ENCODE measurements around the gene BAZ1A.
A peak's percentile ranks its signal among the peaks of the same experiment; 100 is the strongest.
"Not testable (repeated sequence)": the region's sequence is repeated elsewhere in the genome, so short reads cannot be mapped to it uniquely, and the experiment has no call there.

The BAZ1A gene

GRCh38 chr14:34824256-34824655 is 50.9 kb downstream of the BAZ1A start:
- no peak overlapping the region for H2AFZ ChIP-seq (ENCODE audit: low read length, unreplicated experiment)
- no peak overlapping the region for H3K4me3 ChIP-seq (ENCODE audit: low read depth, low read length)
- peaks cover 9% of the 10 kb centered on the region for H3K4me1 ChIP-seq (ENCODE audit: control insufficient read depth, insufficient read depth, low read length, unreplicated experiment)
- H3K36me3 ChIP-seq (ENCODE audit: insufficient read depth, low read length) = peaks cover 21% of the 10 kb centered on the region; the same call in 1 of the 2 replicates
- H3K27ac ChIP-seq (ENCODE audit: low read depth, low read length) = no peak overlapping the region
- peaks cover 3% of the 10 kb centered on the region for H3K79me2 ChIP-seq (ENCODE audit: control insufficient read depth, insufficient read depth, low read length, unreplicated experiment)
- no peaks in the 10 kb centered on the region for H3K27me3 ChIP-seq (ENCODE audit: insufficient read depth, low read length)

- Histone ChIP-seq H3K36me3 (ENCODE audit: insufficient read depth, low read length) (peaks cover 18% of the 10 kb centered on the region), H3K4me1 (ENCODE audit: control insufficient read depth, insufficient read depth, low read length, unreplicated experiment) (no peaks in the 10 kb centered on the region), H2AFZ (ENCODE audit: low read length, unreplicated experiment) (no peak overlapping the region), H3K27ac (ENCODE audit: low read depth, low read length) (no peak overlapping the region), H3K79me2 (ENCODE audit: control insufficient read depth, insufficient read depth, low read length, unreplicated experiment) (peaks cover 4% of the 10 kb centered on the region), H3K27me3 (ENCODE audit: insufficient read depth, low read length) (no peaks in the 10 kb centered on the region), H3K4me3 (ENCODE audit: low read depth, low read length) (no peak overlapping the region)
Measured at GRCh38 chr14:34817768-34818167, 57.4 kb downstream of the BAZ1A start.

- Histone ChIP-seq H3K27ac (ENCODE audit: low read depth, low read length) (no peak overlapping the region), H3K4me3 (ENCODE audit: low read depth, low read length) (no peak overlapping the region), H3K4me1 (ENCODE audit: control insufficient read depth, insufficient read depth, low read length, unreplicated experiment) (no peaks in the 10 kb centered on the region), H3K36me3 (ENCODE audit: insufficient read depth, low read length) (peaks cover 34% of the 10 kb centered on the region), H3K27me3 (ENCODE audit: insufficient read depth, low read length) (no peaks in the 10 kb centered on the region), H3K79me2 (ENCODE audit: control insufficient read depth, insufficient read depth, low read length, unreplicated experiment) (no peaks in the 10 kb centered on the region), H2AFZ (ENCODE audit: low read length, unreplicated experiment) (no peak overlapping the region)
Measured at GRCh38 chr14:34810028-34810427, 65.1 kb downstream of the BAZ1A start.

- H3K79me2 ChIP-seq (ENCODE audit: control insufficient read depth, insufficient read depth, low read length, unreplicated experiment) = no peaks in the 10 kb centered on the region
- H2AFZ ChIP-seq (ENCODE audit: low read length, unreplicated experiment) = no peak overlapping the region
- H3K27ac ChIP-seq (ENCODE audit: low read depth, low read length) = no peak overlapping the region
- H3K4me1 ChIP-seq (ENCODE audit: control insufficient read depth, insufficient read depth, low read length, unreplicated experiment) = no peaks in the 10 kb centered on the region
- H3K27me3 ChIP-seq (ENCODE audit: insufficient read depth, low read length) = no peaks in the 10 kb centered on the region
- peaks cover 53% of the 10 kb centered on the region for H3K36me3 ChIP-seq (ENCODE audit: insufficient read depth, low read length)
- H3K4me3 ChIP-seq (ENCODE audit: low read depth, low read length) = no peak overlapping the region
Measured at GRCh38 chr14:34806257-34806656, 68.9 kb downstream of the BAZ1A start.

GRCh38 chr14:34804933-34805332 is 70.2 kb downstream of the BAZ1A start:
- no peaks in the 10 kb centered on the region for H3K79me2 ChIP-seq (ENCODE audit: control insufficient read depth, insufficient read depth, low read length, unreplicated experiment)
- H3K27ac ChIP-seq (ENCODE audit: low read depth, low read length) = no peak overlapping the region
- H3K36me3 ChIP-seq (ENCODE audit: insufficient read depth, low read length) = peaks cover 46% of the 10 kb centered on the region
- no peaks in the 10 kb centered on the region for H3K27me3 ChIP-seq (ENCODE audit: insufficient read depth, low read length)
- H2AFZ ChIP-seq (ENCODE audit: low read length, unreplicated experiment) = no peak overlapping the region
- H3K4me3 ChIP-seq (ENCODE audit: low read depth, low read length) = no peak overlapping the region
- H3K4me1 ChIP-seq (ENCODE audit: control insufficient read depth, insufficient read depth, low read length, unreplicated experiment) = no peaks in the 10 kb centered on the region

- not testable (repeated sequence) for H3K27me3 ChIP-seq (ENCODE audit: insufficient read depth, low read length); H3K4me3 ChIP-seq (ENCODE audit: low read depth, low read length); H2AFZ ChIP-seq (ENCODE audit: low read length, unreplicated experiment); H3K27ac ChIP-seq (ENCODE audit: low read depth, low read length); H3K79me2 ChIP-seq (ENCODE audit: control insufficient read depth, insufficient read depth, low read length, unreplicated experiment)
- peaks cover 21% of the 10 kb centered on the region for H3K4me1 ChIP-seq (ENCODE audit: control insufficient read depth, insufficient read depth, low read length, unreplicated experiment)
- peaks cover 33% of the 10 kb centered on the region for H3K36me3 ChIP-seq (ENCODE audit: insufficient read depth, low read length)
Measured at GRCh38 chr14:34798861-34799260, 76.3 kb downstream of the BAZ1A start.

GRCh38 chr14:34797747-34798583 is 77.2 kb downstream of the BAZ1A start:
- Histone ChIP-seq H3K36me3 (ENCODE audit: insufficient read depth, low read length) (peaks cover 33% of the 10 kb centered on the region), H3K27ac (ENCODE audit: low read depth, low read length) (no peak overlapping the region), H2AFZ (ENCODE audit: low read length, unreplicated experiment) (no peak overlapping the region)

GRCh38 chr14:34796902-34797301 is 78.3 kb downstream of the BAZ1A start:
- Histone ChIP-seq H2AFZ (ENCODE audit: low read length, unreplicated experiment) (no peak overlapping the region), H3K27ac (ENCODE audit: low read depth, low read length) (no peak overlapping the region), H3K4me1 (ENCODE audit: control insufficient read depth, insufficient read depth, low read length, unreplicated experiment) (peaks cover 21% of the 10 kb centered on the region), H3K27me3 (ENCODE audit: insufficient read depth, low read length) (no peaks in the 10 kb centered on the region), H3K4me3 (ENCODE audit: low read depth, low read length) (no peak overlapping the region), H3K79me2 (ENCODE audit: control insufficient read depth, insufficient read depth, low read length, unreplicated experiment) (no peaks in the 10 kb centered on the region), H3K36me3 (ENCODE audit: insufficient read depth, low read length) (peaks cover 33% of the 10 kb centered on the region)

More at GRCh38 chr14:34797747-34798583, 77.2 kb downstream of the BAZ1A start:
- H3K27me3 ChIP-seq (ENCODE audit: insufficient read depth, low read length) = no peaks in the 10 kb centered on the region
- no peaks in the 10 kb centered on the region for H3K79me2 ChIP-seq (ENCODE audit: control insufficient read depth, insufficient read depth, low read length, unreplicated experiment)
- peaks cover 21% of the 10 kb centered on the region for H3K4me1 ChIP-seq (ENCODE audit: control insufficient read depth, insufficient read depth, low read length, unreplicated experiment)
- no peak overlapping the region for H3K4me3 ChIP-seq (ENCODE audit: low read depth, low read length)

GRCh38 chr14:34794941-34795340 is 80.2 kb downstream of the BAZ1A start:
- peaks cover 21% of the 10 kb centered on the region for H3K4me1 ChIP-seq (ENCODE audit: control insufficient read depth, insufficient read depth, low read length, unreplicated experiment)
- H3K36me3 ChIP-seq (ENCODE audit: insufficient read depth, low read length) = peaks cover 41% of the 10 kb centered on the region
- no peak overlapping the region for H3K4me3 ChIP-seq (ENCODE audit: low read depth, low read length)
- H3K79me2 ChIP-seq (ENCODE audit: control insufficient read depth, insufficient read depth, low read length, unreplicated experiment) = no peaks in the 10 kb centered on the region
- H3K27me3 ChIP-seq (ENCODE audit: insufficient read depth, low read length) = no peaks in the 10 kb centered on the region
- no peak overlapping the region for H2AFZ ChIP-seq (ENCODE audit: low read length, unreplicated experiment)
- peak overlapping the region; percentile 59 for H3K27ac ChIP-seq (ENCODE audit: low read depth, low read length)

GRCh38 chr14:34794217-34794616 is 80.9 kb downstream of the BAZ1A start:
- H3K4me3 ChIP-seq (ENCODE audit: low read depth, low read length) = no peak overlapping the region
- H2AFZ ChIP-seq (ENCODE audit: low read length, unreplicated experiment) = no peak overlapping the region
- H3K27me3 ChIP-seq (ENCODE audit: insufficient read depth, low read length) = no peaks in the 10 kb centered on the region
- peaks cover 40% of the 10 kb centered on the region for H3K36me3 ChIP-seq (ENCODE audit: insufficient read depth, low read length)
- peaks cover 21% of the 10 kb centered on the region for H3K4me1 ChIP-seq (ENCODE audit: control insufficient read depth, insufficient read depth, low read length, unreplicated experiment)
- no peaks in the 10 kb centered on the region for H3K79me2 ChIP-seq (ENCODE audit: control insufficient read depth, insufficient read depth, low read length, unreplicated experiment)
- peak overlapping the region; percentile 59 for H3K27ac ChIP-seq (ENCODE audit: low read depth, low read length)

GRCh38 chr14:34792598-34792997 is 82.6 kb downstream of the BAZ1A start:
- Histone ChIP-seq H2AFZ (ENCODE audit: low read length, unreplicated experiment) (no peak overlapping the region), H3K36me3 (ENCODE audit: insufficient read depth, low read length) (peaks cover 33% of the 10 kb centered on the region), H3K4me3 (ENCODE audit: low read depth, low read length) (no peak overlapping the region)

More at GRCh38 chr14:34792598-34792997, 82.6 kb downstream of the BAZ1A start:
- no peak overlapping the region for H3K27ac ChIP-seq (ENCODE audit: low read depth, low read length)
- peaks cover 21% of the 10 kb centered on the region for H3K4me1 ChIP-seq (ENCODE audit: control insufficient read depth, insufficient read depth, low read length, unreplicated experiment)
- peaks cover 9% of the 10 kb centered on the region for H3K79me2 ChIP-seq (ENCODE audit: control insufficient read depth, insufficient read depth, low read length, unreplicated experiment)
- no peaks in the 10 kb centered on the region for H3K27me3 ChIP-seq (ENCODE audit: insufficient read depth, low read length)

All from ACC112 (cell line).